Measurements from ENCODE around the gene BRIP1. TPM values are rescaled to one million over a fixed set of nuclear protein-coding genes. Genes with fewer than 3 reads are reported as not detected.

BRIP1 gene
- total and polyA plus RNA-seq, 2 experiments from 2014 or later: 8.0 to 23.1 TPM

- H3K36me3 Mint-ChIP-seq (ENCODE audit: low read depth): peaks cover 34% of the 10 kb centered on the region
- Histone ChIP-seq H2AFZ (no peak overlapping the region), H3K9me2 (ENCODE audit: insufficient read depth) (no peaks in the 10 kb centered on the region), H3F3A (replicated peaks; ENCODE audit: low read depth) (no peaks in the 10 kb centered on the region), H3K27me3 (ENCODE audit: insufficient read depth) (no peaks in the 10 kb centered on the region), H3K36me3 (ENCODE audit: insufficient read depth) (0 out of 2 replicates have a peak, but pooled peaks cover 4% of the 10 kb centered on the region), H3K4me1 (ENCODE audit: insufficient read depth) (no peaks in the 10 kb centered on the region), H3K27ac (ENCODE audit: low read depth) (no peak overlapping the region), H4K20me1 (replicated peaks; ENCODE audit: insufficient read depth) (no peaks in the 10 kb centered on the region; the same call in 1 of the 2 replicates), H3K4me3 (no peak overlapping the region), H3K4me2 (no peak overlapping the region), H3K79me2 (replicated peaks; ENCODE audit: insufficient read depth) (peaks cover 8% of the 10 kb centered on the region; the same call in 1 of the 2 replicates)
- TF ChIP-seq ETS1 (IDR thresholded peaks at IDR 0.05) (no peak), POLR2AphosphoS5 (IDR thresholded peaks at IDR 0.05; ENCODE audit: low read depth) (no peak), JUNB (IDR thresholded peaks at IDR 0.05; ENCODE audit: unreplicated experiment) (no peak), EZH2 (IDR thresholded peaks at IDR 0.05; ENCODE audit: low read depth, unreplicated experiment) (no peak), ZNF114 (CRISPR knock-in tag; IDR thresholded peaks at IDR 0.05) (no peak)
- no peaks in the 10 kb centered on the region for H3K27me3 Mint-ChIP-seq (ENCODE audit: insufficient read depth, low read depth, poor library complexity)
- DNase-seq (ENCODE audit: low spot score): no peak
- H3K4me3 Mint-ChIP-seq: no peak overlapping the region
- no peaks in the 10 kb centered on the region for H3K4me1 Mint-ChIP-seq
- H3K9me3 Mint-ChIP-seq: peaks cover 1% of the 10 kb centered on the region; the same call in 2 of the 3 replicates
- ATAC-seq: no peak
- H3K27ac Mint-ChIP-seq: no peak overlapping the region
Measured at GRCh38 chr17:61822326-61823285, 40.7 kb downstream of the BRIP1 start.

- H3K27me3 Mint-ChIP-seq (ENCODE audit: insufficient read depth, low read depth, poor library complexity): no peaks in the 10 kb centered on the region
- H3K4me3 Mint-ChIP-seq: no peak overlapping the region
- H3K4me1 Mint-ChIP-seq: peaks cover 4% of the 10 kb centered on the region; the same call in 1 of the 3 replicates
Measured at GRCh38 chr17:61821655-61822054, 41.7 kb downstream of the BRIP1 start.

More at GRCh38 chr17:61821655-61822054, 41.7 kb downstream of the BRIP1 start:
- TF ChIP-seq ZNF462 (CRISPR knock-in tag; IDR thresholded peaks at IDR 0.05) (no peak), STAT1 (IDR thresholded peaks at IDR 0.05; ENCODE audit: unreplicated experiment) (no peak), ZNF331 (CRISPR knock-in tag; IDR thresholded peaks at IDR 0.05; ENCODE audit: low read depth) (no peak), CREB1 (CRISPR knock-in tag; IDR thresholded peaks at IDR 0.05; ENCODE audit: low read depth) (no peak), POLR2AphosphoS5 (IDR thresholded peaks at IDR 0.05; ENCODE audit: low read depth) (no peak), ZNF114 (CRISPR knock-in tag; IDR thresholded peaks at IDR 0.05) (no peak), EZH2phosphoT487 (IDR thresholded peaks at IDR 0.05; ENCODE audit: unreplicated experiment) (no peak)
- Histone ChIP-seq H3K9me2 (ENCODE audit: insufficient read depth) (no peaks in the 10 kb centered on the region), H3K27ac (ENCODE audit: low read depth) (no peak overlapping the region), H2AFZ (no peak overlapping the region), H3K4me1 (ENCODE audit: insufficient read depth) (0 out of 2 replicates have a peak, but pooled peaks cover under 1% of the 10 kb centered on the region), H4K20me1 (replicated peaks; ENCODE audit: insufficient read depth) (no peaks in the 10 kb centered on the region; the same call in 1 of the 2 replicates), H3F3A (replicated peaks; ENCODE audit: low read depth) (no peaks in the 10 kb centered on the region), H3K4me2 (no peak overlapping the region), H3K27me3 (ENCODE audit: insufficient read depth) (no peaks in the 10 kb centered on the region), H3K4me3 (no peak overlapping the region), H3K79me2 (replicated peaks; ENCODE audit: insufficient read depth) (peaks cover 5% of the 10 kb centered on the region; the same call in 1 of the 2 replicates), H3K36me3 (ENCODE audit: insufficient read depth) (0 out of 2 replicates have a peak, but pooled peaks cover 4% of the 10 kb centered on the region)
- H3K9me3 Mint-ChIP-seq: no peaks in the 10 kb centered on the region
- H3K27ac Mint-ChIP-seq: no peak overlapping the region
- H3K36me3 Mint-ChIP-seq (ENCODE audit: low read depth): peaks cover 25% of the 10 kb centered on the region
- ATAC-seq (no peak), DNase-seq (ENCODE audit: low spot score) (no peak)

All from GM23338 (cell line).